HEK293 (cell line): Measurements from ENCODE around the gene LAMP5.

Source experiments
- CTCF ChIA-PET: fragments of 350-600 bp; formaldehyde crosslinking; extraction: SDS; loops from one replicate; lab custom pipeline; 2021; ENCODE audit warnings: antibody characterized with exemption; lab: Yijun Ruan, JAX
- POLR2A ChIA-PET: fragments of 300-600 bp; formaldehyde crosslinking; extraction: SDS; loops from one replicate; lab custom pipeline; 2020; ENCODE audit warnings: antibody characterized with exemption, inconsistent platforms; lab: Yijun Ruan, JAX
- H3K27ac ChIP-seq: fragments of 200-500 bp; sonication (Bioruptor generic); 2 replicates; pipeline ENCODE4 v1.5.1; 2014; ENCODE audit warnings: low read depth, low read length, control low read depth, inconsistent platforms; ENCODE audit errors: extremely low read depth
- H3K36me3 ChIP-seq, 2 experiments: fragments of 200-500 bp in 1 of 2; sonication (Bioruptor generic) in 1 of 2; 1 replicate in 1 of 2; 2 replicates in 1 of 2; pipeline ENCODE4 v1.5.1; 2014 to 2017; ENCODE audit warnings: inconsistent platforms in 2 of 2, low read length in 2 of 2; ENCODE audit not compliant: control insufficient read depth in 2 of 2, insufficient read depth in 1 of 2
- H3K4me1 ChIP-seq: fragments of 200-500 bp; sonication (Bioruptor generic); 2 replicates; pipeline ENCODE4 v1.5.1; 2014; ENCODE audit warnings: mild to moderate bottlenecking, low read length, inconsistent platforms; ENCODE audit not compliant: control insufficient read depth, insufficient read depth
- H3K4me3 ChIP-seq: 2 replicates; pipeline ENCODE4 v1.5.1; 2011; ENCODE audit warnings: low read depth, mild to moderate bottlenecking, control low read depth, low read length, moderate library complexity
- H3K9me3 ChIP-seq: fragments of 200-500 bp; sonication (Bioruptor generic); 2 replicates; pipeline ENCODE4 v1.5.1; 2014; ENCODE audit warnings: low read depth, low read length, inconsistent platforms; ENCODE audit not compliant: control insufficient read depth, insufficient read depth
- AEBP2 ChIP-seq: fragments of 450-650 bp; formaldehyde crosslinking; IDR thresholded peaks from 2 replicates; pipeline ENCODE4 v1.5.1; 2016; ENCODE audit warnings: missing biosample characterization, missing genetic modification characterization, borderline replicate concordance
- KLF9 ChIP-seq: fragments of 450-650 bp; formaldehyde crosslinking; IDR thresholded peaks from 2 replicates; pipeline ENCODE4 v1.5.1; 2016; ENCODE audit warnings: missing biosample characterization, missing genetic modification characterization, low read depth
- RBAK ChIP-seq: fragments of 450-650 bp; formaldehyde crosslinking; IDR thresholded peaks from 2 replicates; pipeline ENCODE4 v1.5.1; 2016; ENCODE audit warnings: missing biosample characterization, missing genetic modification characterization
- TCF7L2 ChIP-seq: IDR thresholded peaks from 2 replicates; pipeline ENCODE4 v1.6.1; 2011; ENCODE audit warnings: low read depth, mild to moderate bottlenecking, inconsistent platforms, low read length, moderate library complexity, borderline replicate concordance
- ZFHX2 ChIP-seq: fragments of 450-650 bp; formaldehyde crosslinking; conservative IDR thresholded peaks from 2 replicates; pipeline ENCODE4 v1.5.1; 2016; ENCODE audit warnings: missing biosample characterization, missing genetic modification characterization
- ZNF138 ChIP-seq: fragments of 450-650 bp; formaldehyde crosslinking; IDR thresholded peaks from 2 replicates; pipeline ENCODE4 v1.5.1; 2016; ENCODE audit warnings: missing biosample characterization, missing genetic modification characterization, borderline replicate concordance
- ZNF202 ChIP-seq: fragments of 450-650 bp; formaldehyde crosslinking; IDR thresholded peaks from 2 replicates; pipeline ENCODE4 v1.5.1; 2016; ENCODE audit warnings: missing biosample characterization, missing genetic modification characterization, borderline replicate concordance
- ZNF214 ChIP-seq: fragments of 450-650 bp; formaldehyde crosslinking; IDR thresholded peaks from 2 replicates; pipeline ENCODE4 v1.5.1; 2017; ENCODE audit warnings: missing biosample characterization, mild to moderate bottlenecking, missing genetic modification characterization, borderline replicate concordance
- ZNF221 ChIP-seq: fragments of 450-650 bp; formaldehyde crosslinking; IDR thresholded peaks from 2 replicates; pipeline ENCODE4 v1.5.1; 2017; ENCODE audit warnings: missing biosample characterization, missing genetic modification characterization, borderline replicate concordance
- ZNF354C ChIP-seq: fragments of 450-650 bp; formaldehyde crosslinking; IDR thresholded peaks from 2 replicates; pipeline ENCODE4 v1.5.1; 2016; ENCODE audit warnings: missing biosample characterization, missing genetic modification characterization, low read depth, borderline replicate concordance
- ZNF48 ChIP-seq: fragments of 450-650 bp; formaldehyde crosslinking; IDR thresholded peaks from 2 replicates; pipeline ENCODE4 v1.5.1; 2016; ENCODE audit warnings: missing biosample characterization, missing genetic modification characterization
- ZNF513 ChIP-seq: fragments of 450-650 bp; IDR thresholded peaks from 2 replicates; pipeline ENCODE4 v1.5.1; 2018; ENCODE audit warnings: missing biosample characterization, missing genetic modification characterization
- ZNF555 ChIP-seq: fragments of 450-650 bp; formaldehyde crosslinking; conservative IDR thresholded peaks from 2 replicates; pipeline ENCODE4 v1.5.1; 2017; ENCODE audit warnings: missing biosample characterization, mild to moderate bottlenecking, missing genetic modification characterization, inconsistent platforms
- ZNF580 ChIP-seq: fragments of 450-650 bp; formaldehyde crosslinking; IDR thresholded peaks from 2 replicates; pipeline ENCODE4 v1.5.1; 2016; ENCODE audit warnings: missing biosample characterization, missing genetic modification characterization
- ZNF629 ChIP-seq: fragments of 450-650 bp; formaldehyde crosslinking; IDR thresholded peaks from 2 replicates; pipeline ENCODE4 v1.5.1; 2017; ENCODE audit warnings: missing biosample characterization, missing genetic modification characterization
- TF ChIP-seq, protein P1 (sequence below): fragments of 450-650 bp; formaldehyde crosslinking; IDR thresholded peaks from 2 replicates; pipeline ENCODE4 v1.5.1; 2016; ENCODE audit warnings: missing biosample characterization, missing genetic modification characterization
- TF ChIP-seq, protein P2 (sequence below): fragments of 450-650 bp; formaldehyde crosslinking; IDR thresholded peaks from 2 replicates; pipeline ENCODE4 v1.5.1; 2016; ENCODE audit warnings: missing biosample characterization, missing genetic modification characterization
- TF ChIP-seq, protein P3 (sequence below): fragments of 450-650 bp; formaldehyde crosslinking; IDR thresholded peaks from 2 replicates; pipeline ENCODE4 v1.5.1; 2016; ENCODE audit warnings: missing biosample characterization, missing genetic modification characterization
- TF ChIP-seq, protein P4 (sequence below): fragments of 450-650 bp; formaldehyde crosslinking; IDR thresholded peaks from 2 replicates; pipeline ENCODE4 v1.5.1; 2016; ENCODE audit warnings: missing biosample characterization, missing genetic modification characterization, low read depth
- TF ChIP-seq, protein P5 (sequence below): fragments of 450-650 bp; formaldehyde crosslinking; IDR thresholded peaks from 2 replicates; pipeline ENCODE4 v1.5.1; 2017; ENCODE audit warnings: missing biosample characterization, missing genetic modification characterization

LAMP5 gene

DNA sequence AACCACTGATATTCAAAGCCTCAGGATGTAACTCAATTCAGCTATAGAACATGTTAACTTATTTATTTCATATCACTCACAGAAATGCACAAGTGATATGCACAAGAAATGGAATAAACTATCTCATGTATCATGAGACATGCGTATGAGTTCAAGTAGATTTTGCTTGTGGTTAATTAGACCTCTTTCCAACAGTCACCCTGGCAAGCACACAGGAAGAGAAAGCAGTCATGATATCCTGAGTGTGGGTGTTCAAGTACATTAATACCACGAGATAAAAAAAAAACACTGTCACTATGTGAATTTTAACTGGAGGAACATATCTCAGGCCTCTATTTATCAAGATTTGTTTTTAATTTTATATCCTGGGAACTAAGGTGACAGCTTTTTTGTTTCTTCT, 64.2 kb downstream of the LAMP5 start:
- TF ChIP-seq ZNF48 (tag by site-specific recombination) (no peak), RBAK (no peak), ZNF354C (no peak), TCF7L2 (no peak), AEBP2 (tag by site-specific recombination) (no peak), ZNF555 (tag by site-specific recombination) (no peak), ZNF138 (no peak), ZNF214 (tag by site-specific recombination) (no peak), KLF9 (tag by site-specific recombination) (no peak), ZNF202 (tag by site-specific recombination) (no peak), ZFHX2 (tag by site-specific recombination) (no peak), ZNF513 (tag by site-specific recombination) (no peak), ZNF221 (tag by site-specific recombination) (no peak), ZNF580 (tag by site-specific recombination) (no peak), ZNF629 (tag by site-specific recombination) (no peak)
- TF ChIP-seq, protein P1, sequence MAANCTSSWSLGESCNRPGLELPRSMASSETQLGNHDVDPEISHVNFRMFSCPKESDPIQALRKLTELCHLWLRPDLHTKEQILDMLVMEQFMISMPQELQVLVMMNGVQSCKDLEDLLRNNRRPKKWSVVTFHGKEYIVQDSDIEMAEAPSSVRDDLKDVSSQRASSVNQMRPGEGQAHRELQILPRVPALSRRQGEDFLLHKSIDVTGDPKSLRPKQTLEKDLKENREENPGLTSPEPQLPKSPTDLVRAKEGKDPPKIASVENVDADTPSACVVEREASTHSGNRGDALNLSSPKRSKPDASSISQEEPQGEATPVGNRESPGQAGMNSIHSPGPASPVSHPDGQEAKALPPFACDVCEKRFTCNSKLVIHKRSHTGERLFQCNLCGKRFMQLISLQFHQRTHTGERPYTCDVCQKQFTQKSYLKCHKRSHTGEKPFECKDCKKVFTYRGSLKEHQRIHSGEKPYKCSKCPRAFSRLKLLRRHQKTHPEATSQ (tag by site-specific recombination), result no peak
- TF ChIP-seq, protein P2, sequence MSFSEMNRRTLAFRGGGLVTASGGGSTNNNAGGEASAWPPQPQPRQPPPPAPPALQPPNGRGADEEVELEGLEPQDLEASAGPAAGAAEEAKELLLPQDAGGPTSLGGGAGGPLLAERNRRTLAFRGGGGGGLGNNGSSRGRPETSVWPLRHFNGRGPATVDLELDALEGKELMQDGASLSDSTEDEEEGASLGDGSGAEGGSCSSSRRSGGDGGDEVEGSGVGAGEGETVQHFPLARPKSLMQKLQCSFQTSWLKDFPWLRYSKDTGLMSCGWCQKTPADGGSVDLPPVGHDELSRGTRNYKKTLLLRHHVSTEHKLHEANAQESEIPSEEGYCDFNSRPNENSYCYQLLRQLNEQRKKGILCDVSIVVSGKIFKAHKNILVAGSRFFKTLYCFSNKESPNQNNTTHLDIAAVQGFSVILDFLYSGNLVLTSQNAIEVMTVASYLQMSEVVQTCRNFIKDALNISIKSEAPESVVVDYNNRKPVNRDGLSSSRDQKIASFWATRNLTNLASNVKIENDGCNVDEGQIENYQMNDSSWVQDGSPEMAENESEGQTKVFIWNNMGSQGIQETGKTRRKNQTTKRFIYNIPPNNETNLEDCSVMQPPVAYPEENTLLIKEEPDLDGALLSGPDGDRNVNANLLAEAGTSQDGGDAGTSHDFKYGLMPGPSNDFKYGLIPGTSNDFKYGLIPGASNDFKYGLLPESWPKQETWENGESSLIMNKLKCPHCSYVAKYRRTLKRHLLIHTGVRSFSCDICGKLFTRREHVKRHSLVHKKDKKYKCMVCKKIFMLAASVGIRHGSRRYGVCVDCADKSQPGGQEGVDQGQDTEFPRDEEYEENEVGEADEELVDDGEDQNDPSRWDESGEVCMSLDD (tag by site-specific recombination), result no peak
- TF ChIP-seq, protein P3, sequence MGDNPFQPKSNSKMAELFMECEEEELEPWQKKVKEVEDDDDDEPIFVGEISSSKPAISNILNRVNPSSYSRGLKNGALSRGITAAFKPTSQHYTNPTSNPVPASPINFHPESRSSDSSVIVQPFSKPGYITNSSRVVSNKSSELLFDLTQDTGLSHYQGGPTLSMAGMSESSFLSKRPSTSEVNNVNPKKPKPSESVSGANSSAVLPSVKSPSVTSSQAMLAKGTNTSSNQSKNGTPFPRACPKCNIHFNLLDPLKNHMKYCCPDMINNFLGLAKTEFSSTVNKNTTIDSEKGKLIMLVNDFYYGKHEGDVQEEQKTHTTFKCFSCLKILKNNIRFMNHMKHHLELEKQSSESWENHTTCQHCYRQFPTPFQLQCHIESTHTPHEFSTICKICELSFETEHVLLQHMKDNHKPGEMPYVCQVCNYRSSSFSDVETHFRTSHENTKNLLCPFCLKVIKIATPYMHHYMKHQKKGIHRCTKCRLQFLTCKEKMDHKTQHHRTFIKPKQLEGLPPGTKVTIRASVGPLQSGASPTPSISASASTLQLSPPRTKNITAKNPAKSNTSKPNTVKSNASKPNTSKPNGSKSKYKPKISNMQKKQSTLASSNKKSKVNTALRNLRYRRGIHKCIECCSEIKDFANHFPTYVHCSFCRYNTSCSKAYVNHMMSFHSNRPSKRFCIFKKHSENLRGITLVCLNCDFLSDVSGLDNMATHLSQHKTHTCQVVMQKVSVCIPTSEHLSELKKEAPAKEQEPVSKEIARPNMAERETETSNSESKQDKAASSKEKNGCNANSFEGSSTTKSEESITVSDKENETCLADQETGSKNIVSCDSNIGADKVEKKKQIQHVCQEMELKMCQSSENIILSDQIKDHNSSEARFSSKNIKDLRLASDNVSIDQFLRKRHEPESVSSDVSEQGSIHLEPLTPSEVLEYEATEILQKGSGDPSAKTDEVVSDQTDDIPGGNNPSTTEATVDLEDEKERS, result no peak
- TF ChIP-seq, protein P4, sequence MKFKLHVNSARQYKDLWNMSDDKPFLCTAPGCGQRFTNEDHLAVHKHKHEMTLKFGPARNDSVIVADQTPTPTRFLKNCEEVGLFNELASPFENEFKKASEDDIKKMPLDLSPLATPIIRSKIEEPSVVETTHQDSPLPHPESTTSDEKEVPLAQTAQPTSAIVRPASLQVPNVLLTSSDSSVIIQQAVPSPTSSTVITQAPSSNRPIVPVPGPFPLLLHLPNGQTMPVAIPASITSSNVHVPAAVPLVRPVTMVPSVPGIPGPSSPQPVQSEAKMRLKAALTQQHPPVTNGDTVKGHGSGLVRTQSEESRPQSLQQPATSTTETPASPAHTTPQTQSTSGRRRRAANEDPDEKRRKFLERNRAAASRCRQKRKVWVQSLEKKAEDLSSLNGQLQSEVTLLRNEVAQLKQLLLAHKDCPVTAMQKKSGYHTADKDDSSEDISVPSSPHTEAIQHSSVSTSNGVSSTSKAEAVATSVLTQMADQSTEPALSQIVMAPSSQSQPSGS, result no peak
- TF ChIP-seq, protein P5, sequence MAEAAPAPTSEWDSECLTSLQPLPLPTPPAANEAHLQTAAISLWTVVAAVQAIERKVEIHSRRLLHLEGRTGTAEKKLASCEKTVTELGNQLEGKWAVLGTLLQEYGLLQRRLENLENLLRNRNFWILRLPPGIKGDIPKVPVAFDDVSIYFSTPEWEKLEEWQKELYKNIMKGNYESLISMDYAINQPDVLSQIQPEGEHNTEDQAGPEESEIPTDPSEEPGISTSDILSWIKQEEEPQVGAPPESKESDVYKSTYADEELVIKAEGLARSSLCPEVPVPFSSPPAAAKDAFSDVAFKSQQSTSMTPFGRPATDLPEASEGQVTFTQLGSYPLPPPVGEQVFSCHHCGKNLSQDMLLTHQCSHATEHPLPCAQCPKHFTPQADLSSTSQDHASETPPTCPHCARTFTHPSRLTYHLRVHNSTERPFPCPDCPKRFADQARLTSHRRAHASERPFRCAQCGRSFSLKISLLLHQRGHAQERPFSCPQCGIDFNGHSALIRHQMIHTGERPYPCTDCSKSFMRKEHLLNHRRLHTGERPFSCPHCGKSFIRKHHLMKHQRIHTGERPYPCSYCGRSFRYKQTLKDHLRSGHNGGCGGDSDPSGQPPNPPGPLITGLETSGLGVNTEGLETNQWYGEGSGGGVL (tag by site-specific recombination), result no peak
- POLR2A ChIA-PET, result no interaction called here
- CTCF ChIA-PET, result no interaction called here
- Histone ChIP-seq H3K4me1 (no peaks in the 10 kb centered on the region), H3K36me3 (no peaks in the 10 kb centered on the region), H3K4me3 (no peak overlapping the region), H3K9me3 (no peaks in the 10 kb centered on the region), H3K27ac (no peak overlapping the region)
